SW480 (cell line): ENCODE data around the gene MYBPC1.
"Not testable (repeated sequence)": the region's sequence is repeated elsewhere in the genome, so short reads cannot be mapped to it uniquely, and the experiment has no call there.

Experiments
- DNase-seq: peaks from one replicate; pipeline ENCODE4 v3.0.0-alpha.2; 2016; ENCODE audit warnings: low spot score

MYBPC1 gene, protein sequence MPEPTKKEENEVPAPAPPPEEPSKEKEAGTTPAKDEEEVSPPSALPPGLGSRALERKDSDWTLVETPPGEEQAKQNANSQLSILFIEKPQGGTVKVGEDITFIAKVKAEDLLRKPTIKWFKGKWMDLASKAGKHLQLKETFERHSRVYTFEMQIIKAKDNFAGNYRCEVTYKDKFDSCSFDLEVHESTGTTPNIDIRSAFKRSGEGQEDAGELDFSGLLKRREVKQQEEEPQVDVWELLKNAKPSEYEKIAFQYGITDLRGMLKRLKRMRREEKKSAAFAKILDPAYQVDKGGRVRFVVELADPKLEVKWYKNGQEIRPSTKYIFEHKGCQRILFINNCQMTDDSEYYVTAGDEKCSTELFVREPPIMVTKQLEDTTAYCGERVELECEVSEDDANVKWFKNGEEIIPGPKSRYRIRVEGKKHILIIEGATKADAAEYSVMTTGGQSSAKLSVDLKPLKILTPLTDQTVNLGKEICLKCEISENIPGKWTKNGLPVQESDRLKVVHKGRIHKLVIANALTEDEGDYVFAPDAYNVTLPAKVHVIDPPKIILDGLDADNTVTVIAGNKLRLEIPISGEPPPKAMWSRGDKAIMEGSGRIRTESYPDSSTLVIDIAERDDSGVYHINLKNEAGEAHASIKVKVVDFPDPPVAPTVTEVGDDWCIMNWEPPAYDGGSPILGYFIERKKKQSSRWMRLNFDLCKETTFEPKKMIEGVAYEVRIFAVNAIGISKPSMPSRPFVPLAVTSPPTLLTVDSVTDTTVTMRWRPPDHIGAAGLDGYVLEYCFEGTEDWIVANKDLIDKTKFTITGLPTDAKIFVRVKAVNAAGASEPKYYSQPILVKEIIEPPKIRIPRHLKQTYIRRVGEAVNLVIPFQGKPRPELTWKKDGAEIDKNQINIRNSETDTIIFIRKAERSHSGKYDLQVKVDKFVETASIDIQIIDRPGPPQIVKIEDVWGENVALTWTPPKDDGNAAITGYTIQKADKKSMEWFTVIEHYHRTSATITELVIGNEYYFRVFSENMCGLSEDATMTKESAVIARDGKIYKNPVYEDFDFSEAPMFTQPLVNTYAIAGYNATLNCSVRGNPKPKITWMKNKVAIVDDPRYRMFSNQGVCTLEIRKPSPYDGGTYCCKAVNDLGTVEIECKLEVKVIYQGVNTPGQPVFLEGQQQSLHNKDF

GRCh38 chr12:101594700-101595099, at the start of gene MYBPC1:
MYBPC1 (plus strand) TSS chr12:101594971; CDS start chr12:101595071, 100 bp downstream.
- DNase-seq, result no peak

DNA sequence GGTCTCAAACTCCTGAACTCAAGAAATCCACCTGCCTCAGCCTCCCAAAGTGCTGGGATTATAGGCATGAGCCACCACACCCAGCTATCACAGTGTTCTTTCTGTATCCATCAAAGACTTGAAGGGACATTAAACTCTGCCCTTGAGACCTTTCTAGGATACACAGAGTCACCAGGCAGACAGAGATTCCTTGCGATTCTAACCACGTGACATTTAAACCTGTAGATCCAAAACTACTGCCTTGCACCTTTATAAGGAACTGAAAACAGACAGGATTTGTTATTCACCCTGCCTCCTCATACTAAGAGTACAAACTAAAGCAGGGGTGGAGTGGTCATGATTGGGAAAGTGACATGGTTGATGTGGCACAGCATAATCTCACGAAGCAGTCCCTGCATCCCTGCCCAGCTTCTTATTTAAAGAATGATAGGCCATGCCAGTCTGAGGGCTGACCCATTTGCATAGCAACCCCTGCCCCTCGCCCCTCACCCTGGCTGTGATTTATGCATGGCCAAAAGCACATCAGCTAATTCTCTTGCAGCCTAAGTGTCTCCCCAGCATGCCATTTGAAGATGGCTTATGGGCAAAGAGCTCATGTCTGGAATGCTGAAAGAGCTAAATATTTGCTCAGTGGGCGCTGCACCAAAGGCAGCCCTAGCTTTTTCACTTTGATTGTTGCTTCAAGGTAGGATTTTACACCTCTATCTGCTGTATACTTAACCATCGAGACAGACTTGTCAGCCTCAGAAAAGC, 43.2 kb upstream of the MYBPC1 start:
- no peak for DNase-seq

GRCh38 chr12:101552277-101552676, 42.5 kb upstream of the MYBPC1 start:
- DNase-seq, result no peak

DNA sequence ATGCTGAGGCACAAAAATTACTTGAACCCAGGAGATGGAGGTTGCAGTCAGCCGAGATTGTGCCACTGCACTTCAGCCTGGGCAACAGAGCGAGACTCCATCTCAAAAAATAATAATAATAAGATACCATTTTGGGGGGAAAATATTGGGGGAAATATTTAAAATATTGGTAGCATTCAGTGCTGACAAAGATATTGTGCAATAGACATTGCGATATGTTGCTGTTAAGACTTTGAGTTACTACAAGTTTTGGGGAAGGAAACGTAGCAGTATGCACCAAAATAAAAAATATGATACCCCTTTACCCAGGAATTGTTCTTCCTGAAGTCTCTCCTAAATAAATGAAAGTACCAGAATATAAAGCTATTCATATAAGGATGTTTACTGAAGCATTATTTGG, 37.7 kb upstream of the MYBPC1 start:
- no peak for DNase-seq

GRCh38 chr12:101558726-101559125, 36.0 kb upstream of the MYBPC1 start:
- DNase-seq, result not testable (repeated sequence)

DNA sequence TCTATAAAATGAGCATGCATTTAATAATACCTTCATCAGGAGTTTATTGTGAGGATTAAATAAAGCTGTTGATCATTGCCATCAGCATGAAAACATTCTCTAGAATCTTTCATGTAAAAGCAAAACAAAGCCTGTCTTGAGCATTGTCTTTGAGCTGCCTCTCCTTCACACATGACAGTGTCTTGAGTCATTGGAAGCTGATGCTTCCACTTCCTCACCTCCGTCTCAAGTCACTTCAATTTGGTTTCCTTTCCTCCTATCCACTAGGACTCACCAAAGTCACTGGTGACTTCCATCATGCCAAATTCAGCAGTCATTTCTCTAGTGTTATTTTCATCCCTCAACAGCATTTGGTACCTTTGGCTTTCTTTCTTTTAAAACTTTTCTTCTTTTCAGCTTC, 31.6 kb upstream of the MYBPC1 start:
- DNase-seq, result no peak

- DNase-seq, result no peak
Observed at GRCh38 chr12:101564912-101565311, 29.9 kb upstream of the MYBPC1 start.

DNA sequence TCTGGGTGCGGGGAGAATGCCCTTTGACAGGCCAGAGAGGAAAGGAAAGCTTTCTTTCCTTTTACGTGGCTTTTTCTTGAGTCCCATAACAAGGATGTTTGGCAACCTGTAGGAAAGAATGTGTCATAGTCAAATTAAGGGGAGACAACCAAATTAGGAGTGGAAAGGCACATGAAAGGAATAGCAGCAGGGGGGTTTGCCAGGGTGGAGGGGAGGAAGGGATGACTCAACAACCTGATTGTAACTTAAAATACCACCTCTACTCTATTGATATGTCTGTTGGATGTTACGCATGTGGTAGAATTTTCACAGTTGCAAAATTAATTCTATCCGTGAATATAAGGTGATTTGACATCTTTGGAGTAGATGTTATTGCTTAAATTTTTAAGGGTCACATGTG, 28.5 kb upstream of the MYBPC1 start:
- DNase-seq, result peak; percentile 25

GRCh38 chr12:101567918-101568317, 26.9 kb upstream of the MYBPC1 start:
- DNase-seq, result no peak

- peak; percentile 63 for DNase-seq
Observed at GRCh38 chr12:101570047-101570446, 24.7 kb upstream of the MYBPC1 start.

DNA sequence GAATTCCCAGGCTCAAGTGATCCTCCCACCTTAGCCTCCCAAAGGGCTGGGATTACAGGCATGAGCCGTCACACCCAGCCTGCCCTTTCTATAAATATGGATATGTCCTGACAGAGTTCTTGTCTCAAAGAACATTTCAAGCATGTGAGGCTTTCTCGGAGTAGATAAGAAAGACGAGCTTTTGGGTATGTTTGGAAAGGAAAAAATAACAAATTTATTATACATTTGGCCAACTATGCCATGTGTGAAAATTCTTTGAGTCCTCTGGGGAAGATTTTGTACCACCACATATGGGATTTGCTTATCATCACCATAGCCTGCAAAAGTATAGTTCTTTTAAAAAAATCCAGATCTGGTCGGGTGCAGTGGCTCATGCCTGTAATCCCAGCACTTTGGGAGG, 23.7 kb upstream of the MYBPC1 start:
- DNase-seq, result no peak

- no peak for DNase-seq
Observed at GRCh38 chr12:101573743-101574142, 21.0 kb upstream of the MYBPC1 start.

DNA sequence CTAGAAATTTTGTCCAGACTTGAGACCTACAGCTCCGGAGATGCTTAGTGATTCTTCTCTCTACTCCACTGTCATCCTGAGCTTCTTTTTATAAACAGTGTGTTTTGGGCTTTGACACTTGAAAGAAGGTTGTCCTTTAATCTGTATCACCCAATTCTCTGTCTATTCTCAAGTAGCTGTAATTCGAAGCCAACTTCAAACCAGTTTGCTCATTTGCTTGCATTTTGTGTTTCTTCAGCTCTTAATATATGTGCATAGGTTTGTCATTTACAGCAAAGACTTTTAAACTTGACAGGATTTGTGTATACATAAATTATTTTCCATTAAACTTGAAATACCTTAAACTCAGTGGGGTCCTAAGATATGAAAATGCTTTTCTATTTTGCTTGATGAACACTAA, 16.4 kb upstream of the MYBPC1 start:
- no peak for DNase-seq

GRCh38 chr12:101581190-101581589, 13.6 kb upstream of the MYBPC1 start:
- no peak for DNase-seq

- DNase-seq, result no peak
Observed at GRCh38 chr12:101582937-101583336, 11.8 kb upstream of the MYBPC1 start.

GRCh38 chr12:101590383-101590782, 4.4 kb upstream of the MYBPC1 start:
- DNase-seq, result no peak

- no peak for DNase-seq
Observed at GRCh38 chr12:101591781-101592180, 3.0 kb upstream of the MYBPC1 start.

- no peak for DNase-seq
Observed at GRCh38 chr12:101592448-101592847, 2.3 kb upstream of the MYBPC1 start.

- DNase-seq, result no peak
Observed at GRCh38 chr12:101592921-101593320, 1.9 kb upstream of the MYBPC1 start.

DNA sequence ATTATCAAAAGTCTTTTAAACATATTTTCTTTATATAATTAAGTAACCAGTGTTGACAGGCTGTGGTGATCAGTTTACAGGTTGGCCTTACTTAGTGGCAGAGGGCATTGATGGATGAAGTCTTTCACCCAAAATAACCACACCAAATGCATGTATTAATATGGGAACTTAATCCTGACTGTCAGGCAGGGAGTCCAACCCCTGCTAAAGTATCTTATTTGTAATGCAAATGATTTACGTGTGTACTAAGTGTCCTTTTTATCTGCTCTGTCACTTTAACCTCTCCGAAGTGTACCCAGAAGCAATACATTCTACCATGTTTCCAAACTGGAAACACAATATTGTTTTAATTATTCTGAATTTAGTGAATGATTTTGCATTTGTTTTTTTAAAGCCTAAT, 1.4 kb downstream of the MYBPC1 start:
- DNase-seq, result no peak

DNA sequence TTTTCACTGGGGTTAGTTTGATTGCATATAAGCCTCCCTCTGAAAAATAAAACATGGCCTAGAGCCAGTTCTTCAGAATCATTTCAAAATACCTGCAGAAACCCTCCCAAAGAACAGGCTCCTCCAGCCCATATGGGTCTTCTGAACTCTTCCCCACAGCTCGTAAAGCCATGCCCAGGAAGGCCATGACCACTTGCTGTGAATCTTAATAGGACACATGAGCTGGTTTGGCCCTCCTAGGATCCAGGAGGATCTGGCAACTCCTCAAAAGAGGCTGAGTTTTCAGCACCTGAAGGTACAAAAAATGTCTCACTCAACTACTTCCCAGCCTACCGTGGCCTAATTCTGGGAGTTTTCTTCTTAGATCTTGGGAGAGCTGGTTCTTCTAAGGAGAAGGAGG, 2.4 kb downstream of the MYBPC1 start:
- no peak for DNase-seq

GRCh38 chr12:101598483-101598882, 3.7 kb downstream of the MYBPC1 start:
- DNase-seq, result no peak
